Stimulated activated CD4-positive, alpha-beta T cell treated with anti-CD3 and anti-CD28 coated beads, Interleukin-4, amount 100 ng/mL, for 4 hours (primary cell): ENCODE data around the gene CHSY3.
A peak's percentile ranks its signal among the peaks of the same experiment; 100 is the strongest.

Experiments
- DNase-seq, 2 experiments: peaks; one replicate each; pipeline ENCODE4 v3.0.0-alpha.2; 2020

Gene CHSY3

GRCh38 chr5:130102960-130103359, 198.7 kb downstream of the CHSY3 start:
- DNase-seq: no peak

DNA sequence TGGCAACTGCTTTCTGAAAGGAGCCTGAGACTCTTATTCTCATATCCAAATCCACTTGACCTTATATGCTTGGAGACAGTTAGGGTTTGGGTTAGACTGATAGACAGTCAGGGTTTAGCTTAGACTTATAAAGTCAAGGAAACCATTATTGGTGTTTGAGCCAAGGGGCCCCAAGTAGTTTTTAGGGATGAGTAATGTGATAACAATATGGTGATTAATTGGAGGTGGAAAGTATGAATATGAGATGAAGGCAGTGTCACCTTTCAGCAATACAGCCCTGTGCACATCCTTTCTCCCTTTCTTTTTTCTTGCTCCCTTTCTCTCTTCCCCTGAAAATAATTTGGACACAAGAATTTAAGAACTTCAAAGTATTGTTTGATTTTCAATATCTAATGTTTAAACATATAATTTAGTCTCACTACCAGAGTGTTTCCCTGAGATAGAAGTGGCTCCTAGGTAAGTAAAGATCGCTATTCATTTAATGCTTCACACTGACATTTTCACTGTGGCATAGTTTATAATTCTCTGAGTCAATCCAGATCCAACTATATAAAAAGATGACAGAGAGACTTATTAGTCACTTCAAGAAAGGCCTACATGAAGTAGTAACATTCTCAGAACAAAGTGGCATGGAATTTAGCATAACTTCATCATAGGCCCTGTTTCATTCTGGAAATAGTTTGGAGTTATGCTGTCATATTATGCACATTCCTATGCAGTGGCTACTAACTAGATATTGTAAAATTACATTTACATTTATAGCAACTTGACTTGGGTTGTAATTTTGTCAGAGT, 200.8 kb downstream of the CHSY3 start:
- no peak for DNase-seq

DNA sequence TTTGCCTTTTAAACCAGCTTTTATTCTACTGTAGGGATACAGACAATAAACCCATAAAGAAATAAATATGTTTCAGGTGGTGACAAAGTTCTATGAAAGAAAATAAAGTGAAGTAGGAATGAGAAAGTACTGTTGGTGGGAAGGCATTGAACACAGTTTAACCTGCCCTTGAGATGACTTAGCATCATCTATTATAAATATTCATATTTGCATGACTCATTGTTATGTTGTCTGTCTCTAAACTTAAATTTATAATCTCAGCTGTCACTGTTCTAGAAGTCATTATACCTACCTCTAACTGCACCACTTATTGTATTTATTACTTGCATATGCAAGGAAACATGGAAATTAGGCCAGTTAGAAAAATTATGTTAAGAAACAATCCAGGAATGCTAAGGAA, 202.2 kb downstream of the CHSY3 start:
- no peak for DNase-seq

DNA sequence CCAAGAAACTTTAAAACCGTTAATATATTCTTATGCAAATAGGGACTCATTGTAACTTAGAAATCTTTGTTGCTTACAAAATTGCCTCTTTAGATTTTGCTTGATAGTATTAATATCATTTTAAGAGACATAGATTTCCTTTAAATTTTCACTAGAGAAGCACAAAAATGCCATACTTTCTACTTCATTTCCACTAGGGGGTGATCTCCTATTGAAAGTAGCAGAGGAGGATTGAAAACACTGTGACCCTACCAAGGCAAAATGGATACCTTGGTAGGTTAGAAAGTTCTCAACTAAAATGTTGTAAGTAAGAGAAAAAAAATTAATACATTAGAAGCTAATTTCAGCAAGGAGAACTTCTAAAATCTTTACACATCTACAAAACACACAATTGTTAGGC, 204.9 kb downstream of the CHSY3 start:
- no peak for DNase-seq

DNA sequence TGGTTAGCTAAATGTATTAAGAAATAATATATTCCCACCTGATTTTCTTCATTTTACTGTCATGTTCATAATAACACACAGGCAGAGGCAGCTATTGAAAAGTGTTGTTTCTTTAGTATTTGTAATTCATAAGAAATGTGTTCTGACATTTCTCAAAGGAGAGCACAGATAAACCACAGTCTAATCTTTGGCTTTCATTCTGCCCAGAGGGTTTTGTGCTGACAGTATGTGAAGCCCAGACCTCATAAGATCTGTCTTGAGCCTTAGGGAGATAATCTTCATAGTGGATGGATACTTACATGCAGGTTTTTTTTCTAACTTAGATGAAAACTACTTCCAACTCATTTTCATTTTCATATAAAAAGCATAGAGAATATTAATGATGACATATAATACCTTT, 206.1 kb downstream of the CHSY3 start:
- DNase-seq: no peak

DNA sequence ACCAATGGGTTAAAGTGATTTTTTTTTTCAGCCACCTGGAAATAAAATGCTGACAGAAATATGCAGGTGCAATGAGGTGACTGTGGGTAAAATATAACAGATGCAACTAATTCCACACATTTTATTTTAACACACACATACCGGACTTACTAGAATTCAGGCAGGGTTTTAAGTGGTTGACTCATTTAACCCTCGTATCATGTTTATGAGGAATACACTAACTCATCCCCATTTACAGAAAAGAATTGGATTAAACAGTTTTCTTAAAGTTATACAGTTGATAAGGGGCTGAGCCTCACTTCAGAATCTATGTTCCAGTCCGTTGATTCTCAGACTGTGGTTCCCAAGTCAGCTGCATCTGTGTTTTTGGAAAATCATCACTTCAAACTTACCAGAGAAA, 207.5 kb downstream of the CHSY3 start:
- no peak for DNase-seq

DNA sequence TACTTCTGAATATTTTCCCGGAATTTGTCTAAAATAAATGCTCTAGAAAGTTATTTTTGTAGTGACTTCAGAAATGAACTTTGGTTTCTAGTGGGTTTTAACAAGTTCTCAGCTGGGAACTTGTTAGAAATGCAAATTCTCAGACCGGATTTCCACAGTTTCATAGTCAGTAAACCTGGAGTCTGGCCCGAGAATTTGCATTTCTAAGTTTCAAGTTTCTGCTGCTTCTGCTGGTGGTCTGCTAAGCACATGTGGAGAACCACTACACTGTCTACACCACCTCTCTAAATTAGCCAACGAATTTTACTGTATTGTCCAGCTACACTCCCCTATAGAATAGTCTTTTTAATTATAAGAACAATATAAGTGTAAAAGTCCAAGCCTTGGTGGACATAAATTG, 208.0 kb downstream of the CHSY3 start:
- no peak for DNase-seq

DNA sequence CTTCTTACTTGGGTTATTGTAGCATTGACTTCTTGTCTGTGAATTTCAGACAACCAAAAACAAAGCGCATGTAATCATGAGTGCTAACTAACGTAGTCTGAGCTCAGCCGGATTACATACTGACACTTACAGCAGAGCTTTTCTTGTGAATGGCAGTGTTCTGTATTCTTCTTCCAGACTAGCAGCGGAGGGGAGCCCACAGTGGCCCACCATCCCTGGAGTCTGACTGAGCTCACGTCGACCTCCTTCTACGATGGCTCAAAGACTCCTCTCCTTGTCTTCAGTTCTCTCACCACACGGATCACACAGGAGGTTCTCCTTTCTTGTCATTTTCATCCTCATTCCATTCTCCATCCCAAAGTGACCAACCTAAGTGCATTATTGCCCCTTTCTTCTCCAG, 211.4 kb downstream of the CHSY3 start:
- no peak for DNase-seq

- no peak for DNase-seq
These were observed 212.2 kb downstream of the CHSY3 start for GRCh38 chr5:130116462-130116861.

DNA sequence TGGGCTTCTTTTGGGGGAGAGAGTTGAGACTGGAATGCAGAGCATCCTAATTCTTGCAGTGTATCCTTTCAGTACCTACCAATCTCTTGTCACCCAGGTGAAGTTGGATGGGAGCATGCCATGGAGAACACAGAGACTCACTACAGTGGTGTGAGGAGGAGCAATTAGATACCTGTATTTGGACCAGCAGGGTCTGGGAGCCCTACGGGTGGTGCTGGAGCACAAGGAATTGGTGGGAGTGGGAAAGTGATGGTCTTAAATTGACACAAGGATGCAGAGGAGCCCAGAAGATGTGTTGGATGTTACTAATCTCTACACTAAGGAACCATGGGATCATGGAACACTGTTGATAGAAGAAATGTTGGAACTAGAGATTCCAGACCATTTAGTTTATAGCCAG, 212.7 kb downstream of the CHSY3 start:
- no peak for DNase-seq

GRCh38 chr5:130126746-130127145, 222.5 kb downstream of the CHSY3 start:
- DNase-seq: no peak

- DNase-seq: no peak
These were observed 231.2 kb downstream of the CHSY3 start for GRCh38 chr5:130135506-130135905.

GRCh38 chr5:130136300-130136699, 232.0 kb downstream of the CHSY3 start:
- DNase-seq: no peak

DNA sequence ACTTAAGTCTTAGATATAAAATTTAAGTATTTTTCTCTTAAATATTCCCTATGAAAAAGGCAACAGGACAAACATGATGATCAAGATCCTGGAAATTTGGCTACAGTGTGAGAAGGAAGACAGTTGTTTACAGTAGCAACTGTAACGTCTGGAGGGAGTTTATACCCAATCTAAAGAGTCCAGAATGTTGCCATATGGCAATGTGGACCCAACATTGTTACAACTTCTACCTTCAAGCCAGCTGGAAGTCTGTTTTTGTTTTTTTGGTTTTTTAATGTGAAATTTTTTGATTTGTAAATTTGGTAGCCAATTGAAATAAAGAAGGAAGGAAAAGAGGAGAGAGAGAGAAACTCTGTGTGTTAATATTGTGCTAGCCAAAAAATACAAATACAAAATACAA, 233.4 kb downstream of the CHSY3 start:
- no peak for DNase-seq

DNA sequence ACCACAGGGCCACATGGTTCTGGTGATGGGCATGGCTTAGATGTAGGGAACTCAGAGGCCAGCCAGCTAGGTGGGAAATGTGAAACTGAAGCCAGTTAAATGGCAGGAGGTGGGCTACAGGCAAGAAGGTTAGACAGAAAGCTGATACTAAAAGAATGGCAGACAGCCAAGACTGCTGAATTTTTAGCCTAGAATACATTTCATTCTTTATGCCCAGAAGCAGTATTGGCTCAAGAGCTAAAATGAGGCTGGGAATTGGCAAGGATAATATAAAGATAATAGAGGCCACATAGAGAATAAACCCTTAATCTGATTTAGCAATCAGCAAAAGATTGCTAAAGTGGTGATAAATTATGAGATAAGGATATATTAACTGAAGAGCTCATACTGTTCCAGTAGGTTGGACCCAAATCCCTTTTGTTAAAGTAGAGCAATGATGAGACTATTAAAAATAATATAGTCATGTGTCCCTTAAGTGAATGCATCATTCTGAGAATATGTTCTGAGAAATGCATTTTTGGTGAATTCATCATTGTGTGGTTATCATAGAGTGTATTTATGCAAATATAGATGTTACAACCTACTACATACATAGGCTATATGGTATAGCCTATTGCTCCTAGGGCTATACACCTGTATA, 234.3 kb downstream of the CHSY3 start:
- no peak for DNase-seq

- peak in 1 of 2 experiments; percentile 2 for DNase-seq
These were observed 237.5 kb downstream of the CHSY3 start for GRCh38 chr5:130141659-130142320.

DNA sequence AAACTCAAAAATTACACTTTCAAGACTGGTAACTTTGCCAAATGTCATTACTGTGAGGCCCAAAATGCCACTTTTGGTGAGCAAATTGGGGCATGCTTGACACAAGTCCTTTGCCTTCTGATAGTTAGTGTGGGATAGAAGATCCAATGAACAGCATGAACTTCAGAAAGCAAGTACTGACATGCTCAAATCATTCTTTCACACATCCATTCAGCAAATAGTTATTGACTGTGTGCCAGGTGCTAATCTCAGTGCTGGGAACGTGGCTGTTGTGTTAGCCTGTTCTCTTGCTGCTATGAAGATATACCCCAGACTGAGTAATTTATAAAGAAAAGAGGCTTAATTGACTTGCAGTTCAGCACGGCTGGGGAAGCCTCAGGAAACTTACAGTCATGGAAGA, 247.0 kb downstream of the CHSY3 start:
- DNase-seq: no peak

GRCh38 chr5:130155345-130156011, 251.2 kb downstream of the CHSY3 start:
- no peak for DNase-seq

GRCh38 chr5:130158036-130158435, 253.8 kb downstream of the CHSY3 start:
- no peak for DNase-seq

DNA sequence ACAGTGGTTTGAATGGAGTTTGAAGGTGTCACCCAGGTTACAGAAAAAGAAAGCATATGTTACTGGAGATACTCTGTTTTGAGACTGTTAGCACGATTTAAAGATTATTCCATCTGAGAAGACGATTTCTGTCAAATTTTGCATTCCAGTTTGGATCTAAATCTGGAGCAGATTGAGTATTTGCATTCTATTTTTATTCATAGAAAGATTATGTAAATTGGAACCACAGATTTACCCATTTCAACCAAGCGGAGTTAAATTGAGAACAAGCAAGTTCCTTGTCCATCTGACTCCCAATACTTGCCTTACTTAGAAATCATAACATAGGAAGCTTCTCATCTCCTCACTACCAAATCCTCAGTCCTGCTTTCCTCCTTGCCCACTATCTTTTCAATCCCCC, 255.7 kb downstream of the CHSY3 start:
- DNase-seq: no peak

DNA sequence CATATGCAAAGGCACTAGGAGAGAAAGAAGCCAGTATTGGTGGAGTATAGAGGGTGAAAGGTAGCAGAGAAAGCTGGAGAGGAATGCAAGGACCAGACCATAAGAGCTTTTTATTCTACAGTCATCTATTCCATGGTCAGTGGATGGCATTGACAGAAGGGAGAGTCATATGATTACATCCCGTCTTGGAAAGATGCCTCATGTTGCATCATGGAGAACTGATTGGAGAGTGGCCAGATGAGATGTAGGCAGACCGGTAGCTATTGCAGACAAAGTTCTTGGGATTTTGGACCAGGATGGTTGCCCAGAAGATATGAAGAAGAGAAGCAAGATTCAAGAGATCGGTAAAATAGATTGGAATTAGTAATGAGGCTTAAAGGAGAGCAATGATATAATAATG, 260.7 kb downstream of the CHSY3 start:
- DNase-seq: no peak

GRCh38 chr5:130166839-130167490, 262.7 kb downstream of the CHSY3 start:
- DNase-seq: no peak

- no peak for DNase-seq
These were observed 263.9 kb downstream of the CHSY3 start for GRCh38 chr5:130168211-130168610.
